Endothelial cell (in vitro differentiated cells): ENCODE results near the gene SPATA16. TPM values are rescaled to one million over a fixed set of nuclear protein-coding genes. Genes with fewer than 3 reads are reported as not detected.

Source experiments
- DNase-seq: peaks from one replicate; pipeline ENCODE4 v3.0.0; 2021; ENCODE audit warnings: low spot score
- H3K27ac Mint-ChIP-seq: one replicate; pipeline ENCODE4 v1.8.0; 2021; ENCODE audit warnings: mixed read lengths, inconsistent platforms; ENCODE audit not compliant: unreplicated experiment
- H3K27me3 Mint-ChIP-seq: one replicate; pipeline ENCODE4 v1.8.0; 2021; ENCODE audit warnings: mild to moderate bottlenecking, moderate library complexity, mixed read lengths, inconsistent platforms; ENCODE audit not compliant: unreplicated experiment
- H3K36me3 Mint-ChIP-seq: one replicate; pipeline ENCODE4 v1.8.0; 2021; ENCODE audit warnings: mild to moderate bottlenecking, low read depth, mixed read lengths, inconsistent platforms; ENCODE audit not compliant: unreplicated experiment
- H3K4me1 Mint-ChIP-seq: one replicate; pipeline ENCODE4 v1.8.0; 2021; ENCODE audit warnings: mild to moderate bottlenecking, mixed read lengths, inconsistent platforms; ENCODE audit not compliant: unreplicated experiment
- H3K4me3 Mint-ChIP-seq: one replicate; pipeline ENCODE4 v1.8.0; 2021; ENCODE audit warnings: mild to moderate bottlenecking, mixed read lengths, inconsistent platforms; ENCODE audit not compliant: unreplicated experiment
- H3K9me3 Mint-ChIP-seq: one replicate; pipeline ENCODE4 v1.8.0; 2021; ENCODE audit warnings: mixed read lengths, inconsistent platforms; ENCODE audit not compliant: unreplicated experiment
- CTCF ChIP-seq: fragments of 200-600 bp; sonication (generic); IDR thresholded peaks from one replicate; pipeline ENCODE4 v1.5.0; 2021; ENCODE audit warnings: antibody characterized with exemption; ENCODE audit not compliant: unreplicated experiment
- total RNA-seq: library from RNA; stranded (reverse); fragmentation: NEBNext Ultra II Directional; extraction: Animal tissue kit (Norgen Biotek cat#: 25700); gene quantifications from one replicate; pipeline ENCODE4 v1.2.1, GENCODE V29; 2021; ENCODE audit not compliant: unreplicated experiment

Gene SPATA16
- total RNA-seq, 1 donor from 2014 or later: 0.15 TPM

DNA sequence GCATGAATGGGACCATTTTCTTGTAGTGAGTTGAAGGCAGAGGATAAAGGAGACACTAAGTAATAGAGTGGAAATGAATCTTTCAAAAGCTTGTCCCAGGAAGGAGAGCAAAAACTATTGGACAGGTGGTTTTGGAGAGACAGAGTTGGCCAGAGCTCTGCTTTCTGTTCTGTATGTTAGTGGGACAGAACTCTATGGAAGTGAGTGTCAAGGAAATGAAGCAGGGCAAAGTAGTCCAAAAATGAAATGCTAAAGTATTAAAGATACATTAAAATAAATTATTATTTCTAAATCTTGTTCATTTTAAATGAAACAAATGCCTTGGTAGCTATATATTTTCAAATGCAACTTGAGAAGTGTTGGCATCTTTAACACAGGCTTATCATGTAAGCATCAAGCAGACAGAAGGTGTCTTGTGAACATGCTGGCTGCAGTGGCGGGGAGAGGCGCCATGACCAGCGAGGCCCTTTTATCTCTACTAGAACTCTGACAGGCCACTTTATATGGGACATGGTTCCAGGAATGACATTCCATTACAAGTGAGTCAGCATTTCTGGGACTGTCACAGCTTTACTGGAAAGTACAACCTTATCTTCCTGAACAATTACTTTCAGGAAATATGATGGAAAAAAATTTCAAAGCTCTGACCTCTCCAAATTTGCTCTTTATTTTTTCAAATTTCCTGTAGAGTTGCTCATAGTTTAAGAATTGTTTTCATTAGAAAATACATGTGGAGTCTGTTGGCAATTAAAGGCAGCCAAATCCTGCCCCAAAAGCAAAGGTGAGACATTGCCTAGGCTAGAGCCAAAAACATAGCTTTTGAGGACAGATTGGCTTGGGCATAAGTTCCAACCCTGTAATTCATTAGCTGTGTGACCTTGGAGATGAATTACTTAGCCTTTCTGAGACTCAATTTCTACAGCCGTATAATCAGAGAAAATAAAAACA is 284.0 kb downstream of the SPATA16 start:
- no peak for DNase-seq
- no peaks in the 10 kb centered on the region for H3K4me1 Mint-ChIP-seq
- H3K27ac Mint-ChIP-seq: no peak overlapping the region
- no peak overlapping the region for H3K4me3 Mint-ChIP-seq
- no peak for TF ChIP-seq CTCF
- peaks cover 2% of the 10 kb centered on the region for H3K27me3 Mint-ChIP-seq
- no peaks in the 10 kb centered on the region for H3K9me3 Mint-ChIP-seq
- H3K36me3 Mint-ChIP-seq: no peaks in the 10 kb centered on the region

DNA sequence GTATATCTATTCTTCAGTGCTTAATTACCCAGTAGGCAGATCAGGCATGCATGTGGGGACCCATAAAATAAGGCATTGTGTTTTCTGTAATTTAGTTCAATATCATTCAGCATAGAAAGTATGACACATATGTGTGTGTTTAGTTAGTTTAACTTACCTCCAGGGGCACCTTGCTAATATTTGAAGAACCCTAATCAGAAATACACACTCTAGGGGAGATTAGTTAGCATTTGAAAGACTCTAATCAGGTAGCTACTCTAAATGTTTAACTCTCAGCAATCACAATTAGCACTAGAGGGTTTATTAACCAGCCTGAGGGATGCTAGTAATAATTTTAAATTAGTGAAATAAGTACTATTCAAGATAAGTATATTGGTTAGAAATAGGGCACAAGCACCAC is 286.0 kb downstream of the SPATA16 start:
- H3K4me1 Mint-ChIP-seq: no peaks in the 10 kb centered on the region
- peaks cover 2% of the 10 kb centered on the region for H3K27me3 Mint-ChIP-seq
- no peak for DNase-seq
- H3K27ac Mint-ChIP-seq: no peak overlapping the region
- no peak for TF ChIP-seq CTCF
- no peak overlapping the region for H3K4me3 Mint-ChIP-seq
- no peaks in the 10 kb centered on the region for H3K9me3 Mint-ChIP-seq
- H3K36me3 Mint-ChIP-seq: no peaks in the 10 kb centered on the region

DNA sequence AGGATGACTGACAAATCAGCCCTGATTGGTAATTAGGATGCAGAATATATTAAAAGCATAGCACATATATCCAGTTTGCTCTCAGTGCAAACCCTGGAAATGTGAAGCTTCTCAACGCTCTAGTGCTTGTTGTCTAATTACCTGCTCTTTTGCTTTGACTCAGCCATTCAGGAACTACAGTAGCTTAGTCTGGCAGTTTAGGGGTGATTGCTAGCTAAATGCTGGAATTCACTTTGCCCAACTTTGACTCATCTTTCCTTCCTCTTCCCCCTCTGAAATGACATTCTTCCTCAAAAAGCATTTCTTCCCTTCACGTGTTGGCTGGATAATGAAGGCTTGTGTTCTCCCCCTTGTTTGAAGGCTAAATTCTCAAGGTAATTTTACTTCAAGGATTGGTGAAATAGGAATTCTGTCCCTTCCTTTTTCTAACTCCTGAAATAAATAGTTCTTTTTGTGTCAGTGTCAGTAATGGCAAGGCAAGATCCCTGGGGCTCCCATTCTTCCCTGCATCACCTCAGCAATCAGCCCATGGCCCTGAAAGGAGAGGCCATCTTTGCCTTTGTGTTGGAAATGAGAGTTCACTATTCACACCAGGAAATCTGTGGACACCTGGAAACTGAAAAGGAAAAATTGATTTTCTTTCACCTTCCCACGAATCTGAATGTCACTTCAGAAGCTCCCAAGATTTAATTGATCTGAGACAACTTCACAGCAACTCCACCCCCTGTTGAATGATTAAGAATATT is 286.9 kb downstream of the SPATA16 start:
- Mint-ChIP-seq H3K27me3 (peaks cover 2% of the 10 kb centered on the region), H3K4me1 (no peaks in the 10 kb centered on the region), H3K9me3 (no peaks in the 10 kb centered on the region), H3K36me3 (no peaks in the 10 kb centered on the region), H3K27ac (no peak overlapping the region), H3K4me3 (no peak overlapping the region)
- TF ChIP-seq CTCF: no peak
- DNase-seq: no peak

DNA sequence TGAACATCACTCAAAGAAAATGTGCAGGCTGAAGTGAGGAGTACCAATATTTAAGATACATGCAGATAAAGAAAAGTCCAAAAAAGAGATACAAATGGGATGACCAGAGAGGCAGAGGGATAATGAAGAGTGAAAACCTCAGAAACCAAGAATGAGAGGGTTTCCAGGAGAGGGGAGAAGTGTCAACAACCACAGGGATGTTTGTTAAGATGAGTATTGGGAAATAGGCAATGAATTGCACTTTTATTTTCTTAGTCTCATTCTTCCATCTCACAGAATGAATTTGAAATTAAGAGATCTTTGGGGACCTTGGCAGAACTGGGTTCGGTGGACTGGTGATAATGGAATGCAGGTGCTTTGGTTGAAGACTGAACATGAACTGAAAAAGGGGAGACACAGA is 288.0 kb downstream of the SPATA16 start:
- no peaks in the 10 kb centered on the region for H3K27me3 Mint-ChIP-seq
- no peak for DNase-seq
- TF ChIP-seq CTCF: no peak
- H3K4me3 Mint-ChIP-seq: no peak overlapping the region
- H3K36me3 Mint-ChIP-seq: no peaks in the 10 kb centered on the region
- peaks cover 2% of the 10 kb centered on the region for H3K4me1 Mint-ChIP-seq
- no peaks in the 10 kb centered on the region for H3K9me3 Mint-ChIP-seq
- H3K27ac Mint-ChIP-seq: no peak overlapping the region

- no peak for DNase-seq
- H3K27ac Mint-ChIP-seq: no peak overlapping the region
- TF ChIP-seq CTCF: no peak
- H3K4me1 Mint-ChIP-seq: peaks cover 12% of the 10 kb centered on the region
- H3K27me3 Mint-ChIP-seq: no peaks in the 10 kb centered on the region
- peaks cover 3% of the 10 kb centered on the region for H3K36me3 Mint-ChIP-seq
- H3K9me3 Mint-ChIP-seq: no peaks in the 10 kb centered on the region
- H3K4me3 Mint-ChIP-seq: no peak overlapping the region
Measured at GRCh38 chr3:172848910-172849309, 292.1 kb downstream of the SPATA16 start.
